K562 (cell line): ENCODE data around the gene MRPS18B. TPM values are rescaled to one million over a fixed set of nuclear protein-coding genes. Genes with fewer than 3 reads are reported as not detected.

Experiments used
- CBFA2T2 ChIP-seq: fragments of 450-650 bp; conservative IDR thresholded peaks from 2 replicates; pipeline ENCODE4 v1.6.1; 2017; ENCODE audit warnings: mild to moderate bottlenecking
- CHD2 ChIP-seq: IDR thresholded peaks from 2 replicates; pipeline ENCODE4 v1.6.1; 2011; ENCODE audit warnings: low read depth, low read length
- FOXK2 ChIP-seq, 2 experiments: fragments of 450-650 bp; IDR thresholded peaks in 1 of 2; conservative IDR thresholded peaks in 1 of 2; 2 replicates each; pipeline ENCODE4 v1.6.1; 2016; ENCODE audit warnings: low read depth in 2 of 2, mild to moderate bottlenecking in 1 of 2
- KLF13 ChIP-seq: fragments of 450-650 bp; IDR thresholded peaks from 2 replicates; pipeline ENCODE4 v1.6.1; 2016; ENCODE audit warnings: missing genetic modification characterization, low read depth, mild to moderate bottlenecking, missing compliant biosample characterization, moderate library complexity, borderline replicate concordance
- MECOM ChIP-seq: fragments of 250-450 bp; sonication (Bioruptor Pico); IDR thresholded peaks from 2 replicates; pipeline ENCODE4 v1.8.0; 2022; ENCODE audit warnings: inconsistent platforms
- MTF1 ChIP-seq: fragments of 250-450 bp; sonication (Bioruptor Pico); IDR thresholded peaks from 2 replicates; pipeline ENCODE4 v1.9.0; 2021; ENCODE audit warnings: moderate library complexity, mild to moderate bottlenecking, inconsistent platforms, borderline replicate concordance
- PCBP1 ChIP-seq: fragments of 200-400 bp; formaldehyde crosslinking; IDR thresholded peaks from 2 replicates; pipeline ENCODE4 v1.6.1; 2018; ENCODE audit warnings: mild to moderate bottlenecking, low read depth, low read length; ENCODE audit not compliant: poor library complexity, severe bottlenecking
- PKNOX1 ChIP-seq: fragments of 450-650 bp; IDR thresholded peaks from 2 replicates; pipeline ENCODE4 v1.6.1; 2016
- POU5F1 ChIP-seq: fragments of 150-350 bp; IDR thresholded peaks from 2 replicates; pipeline ENCODE4 v1.6.1; 2014; ENCODE audit warnings: borderline replicate concordance, low read length, low read depth, mild to moderate bottlenecking; ENCODE audit not compliant: partially characterized antibody
- RREB1 ChIP-seq: fragments of 250-450 bp; sonication (Bioruptor Pico); IDR thresholded peaks from 2 replicates; pipeline ENCODE4 v1.4.0; 2020
- SAFB ChIP-seq: fragments of 200-400 bp; formaldehyde crosslinking; IDR thresholded peaks from 2 replicates; pipeline ENCODE4 v1.6.1; 2017; ENCODE audit warnings: low read depth, low read length, borderline replicate concordance
- SIN3B ChIP-seq: fragments of 450-650 bp; IDR thresholded peaks from 2 replicates; pipeline ENCODE4 v1.6.1; 2017; ENCODE audit warnings: low read depth, mild to moderate bottlenecking, moderate library complexity
- SIRT6 ChIP-seq: IDR thresholded peaks from one replicate; pipeline ENCODE4 v1.6.1; 2012; ENCODE audit warnings: low read depth, mild to moderate bottlenecking, control low read depth, inconsistent platforms, low read length, moderate library complexity
- TOE1 ChIP-seq, 2 experiments: fragments of 450-650 bp in 1 of 2; sonication (generic) in 1 of 2; formaldehyde crosslinking in 1 of 2; IDR thresholded peaks; 2 replicates each; pipeline versions ENCODE4 v1.7.1 to v1.8.0; 2016 to 2022; ENCODE audit warnings: borderline replicate concordance in 2 of 2, mild to moderate bottlenecking in 2 of 2, antibody characterized with exemption in 1 of 2, inconsistent platforms in 1 of 2, low read depth in 1 of 2, missing genetic modification reagents in 1 of 2, moderate library complexity in 1 of 2
- XRCC5 ChIP-seq: fragments of 200-400 bp; formaldehyde crosslinking; IDR thresholded peaks from 2 replicates; pipeline ENCODE4 v1.6.1; 2017; ENCODE audit warnings: low read depth, mild to moderate bottlenecking, low read length
- ZBTB17 ChIP-seq: fragments of 450-650 bp; formaldehyde crosslinking; IDR thresholded peaks from 2 replicates; pipeline ENCODE4 v1.4.0; 2020; ENCODE audit warnings: mild to moderate bottlenecking
- ZNF24 ChIP-seq: fragments of 450-650 bp; IDR thresholded peaks from 2 replicates; pipeline ENCODE4 v1.6.1; 2016
- ZNF3 ChIP-seq: fragments of 250-450 bp; sonication (Bioruptor Pico); IDR thresholded peaks from 2 replicates; pipeline ENCODE4 v1.5.0; 2021; ENCODE audit warnings: mild to moderate bottlenecking, moderate library complexity
- ZNF830 ChIP-seq: fragments of 250-450 bp; sonication (Bioruptor Pico); IDR thresholded peaks from 2 replicates; pipeline ENCODE4 v1.5.0; 2021; ENCODE audit warnings: mild to moderate bottlenecking
- polyA plus RNA-seq, 8 experiments: library from polyadenylated mRNA; depleted of rRNA in 4 of 8; stranded (reverse) in 5 of 8; unstranded in 3 of 8; fragments of >200 nt; fragmentation: Nextera tagmentation in 2 of 8; fragmentation: Illumina TruSeq in 1 of 8; extraction: Ambion mirVana in 2 of 8; extraction: Trizol in 1 of 8; gene quantifications; 2 replicates each; pipeline versions ENCODE4 v1.2.1 to v1.2.3, GENCODE V29; 2011 to 2014; ENCODE audit warnings: inconsistent platforms in 1 of 8, missing spikeins in 1 of 8
- total RNA-seq, 7 experiments: library from RNA; depleted of rRNA in 6 of 7; stranded (reverse); fragments of >200 nt in 6 of 7; fragmentation: Illumina TruSeq in 2 of 7; extraction: Trizol in 2 of 7; gene quantifications; 2 replicates each; pipeline versions ENCODE4 v1.2.1 to v1.2.3, GENCODE V29; 2011 to 2021; ENCODE audit warnings: low replicate concordance in 1 of 7

Gene MRPS18B
- total and polyA plus RNA-seq, 9 of the 15 experiments (the other 6 are each of a cell fraction or from before 2014, with no cell fraction given), result 132 to 383 (median 178) TPM

GRCh38 chr6:30647242-30648116 is 29.8 kb downstream of the MRPS18B start (continued):
- peak; percentile 79 for TF ChIP-seq SAFB
- TF ChIP-seq RREB1 (CRISPR knock-in tag), result no peak
- no peak for TF ChIP-seq ZNF3 (CRISPR knock-in tag)
- TF ChIP-seq ZNF24, result 0 out of 2 replicates have a peak, but pooled peaks have one; percentile 28
- TF ChIP-seq CBFA2T2, result no peak
- no peak for TF ChIP-seq MECOM
- peak; percentile 85 for TF ChIP-seq ZNF830 (CRISPR knock-in tag)
- no peak for TF ChIP-seq XRCC5
- TF ChIP-seq FOXK2 (conservative IDR thresholded peaks at IDR 0.05 in 1 of 2, IDR thresholded peaks at IDR 0.05 in 1 of 2; ENCODE audit: low read depth in 2 of 2), result peak in 1 of 2 experiments; percentile 24; a peak in 1 of 4 replicates
- TF ChIP-seq SIRT6, result no peak
- TF ChIP-seq PKNOX1, result no peak
- TF ChIP-seq SIN3B, result peak; percentile 63; the same call in 1 of the 2 replicates
- no peak for TF ChIP-seq MTF1 (CRISPR knock-in tag)
- TF ChIP-seq KLF13 (tag), result peak; percentile 43; the same call in 1 of the 2 replicates
- TF ChIP-seq PCBP1, result peak; percentile 94
- no peak for TF ChIP-seq CHD2
- TF ChIP-seq ZBTB17 (CRISPR knock-in tag), result no peak; the same call in 1 of the 2 replicates
- peak; percentile 39; the same call in 1 of the 2 replicates for TF ChIP-seq TOE1 (IDR thresholded peaks at IDR 0.05; ENCODE audit: borderline replicate concordance)
- peak; percentile 72 for TF ChIP-seq TOE1 (CRISPR knock-in tag; IDR thresholded peaks at IDR 0.05; ENCODE audit: borderline replicate concordance, low read depth)
- TF ChIP-seq POU5F1, result no peak
